GM12874 (cell line): ENCODE data around the gene MFAP5.

Experiments used
- CTCF ChIP-seq: IDR thresholded peaks from 2 replicates; pipeline ENCODE4 v1.5.1; 2011; ENCODE audit warnings: low read depth, mild to moderate bottlenecking, control low read depth, low read length, moderate library complexity; ENCODE audit not compliant: insufficient read depth

Gene MFAP5

GRCh38 chr12:8662593-8662992, at the start of gene MFAP5:
Gene MFAP5, minus strand, starts transcription at chr12:8662826. Its CDS starts 722 bp downstream, at chr12:8662104.
- no peak for TF ChIP-seq CTCF

GRCh38 chr12:8709124-8709830, 46.7 kb upstream of the MFAP5 start:
- no peak for TF ChIP-seq CTCF

- TF ChIP-seq CTCF, result no peak
These were observed 39.5 kb upstream of the MFAP5 start for GRCh38 chr12:8702159-8702558.

- no peak for TF ChIP-seq CTCF
These were observed 38.5 kb upstream of the MFAP5 start for GRCh38 chr12:8701046-8701660.

GRCh38 chr12:8699714-8700113, 37.1 kb upstream of the MFAP5 start:
- no peak for TF ChIP-seq CTCF

GRCh38 chr12:8698879-8699278, 36.3 kb upstream of the MFAP5 start:
- TF ChIP-seq CTCF, result no peak

- TF ChIP-seq CTCF, result no peak
These were observed 35.7 kb upstream of the MFAP5 start for GRCh38 chr12:8698132-8698851.
